Testis (tissue), 2 donors: ENCODE data around the gene SLC9A1.

Experiments
- POLR2A ChIP-seq: fragments of 450-650 bp; IDR thresholded peaks from one replicate; pipeline ENCODE4 v1.6.1; 2017; ENCODE audit warnings: antibody characterized with exemption, mild to moderate bottlenecking, moderate library complexity
- TF ChIP-seq, protein P1 (sequence below), 3 experiments: fragments of 450-650 bp in 2 of 3; fragments of 200-600 bp in 1 of 3; sonication (generic) in 1 of 3; IDR thresholded peaks; one replicate each; pipeline ENCODE4 v1.5.1; 2016 to 2019; ENCODE audit warnings: antibody characterized with exemption in 3 of 3, mild to moderate bottlenecking in 2 of 3, moderate library complexity in 1 of 3

DNA sequence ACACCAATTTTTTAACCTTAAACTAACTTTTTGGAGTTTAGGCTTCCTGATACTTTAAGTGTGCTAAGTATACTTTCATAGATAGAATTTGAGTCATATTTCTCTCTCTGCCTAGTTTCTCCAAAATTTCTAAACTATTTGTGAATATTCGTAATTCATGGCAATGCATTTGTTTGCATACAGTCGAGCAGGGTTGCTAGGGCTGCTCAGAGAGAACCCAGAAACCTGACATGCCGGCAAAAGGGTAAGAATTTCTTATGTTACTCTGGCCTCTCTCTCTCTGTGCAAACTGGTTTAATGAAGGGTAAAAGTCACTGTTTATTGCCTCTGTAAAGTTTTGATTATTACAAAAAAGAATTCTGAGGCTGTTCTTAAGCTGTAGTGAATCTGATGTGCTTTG lies 25.1 kb upstream of the SLC9A1 start:
- TF ChIP-seq POLR2A = no peak
- TF ChIP-seq, protein P1, sequence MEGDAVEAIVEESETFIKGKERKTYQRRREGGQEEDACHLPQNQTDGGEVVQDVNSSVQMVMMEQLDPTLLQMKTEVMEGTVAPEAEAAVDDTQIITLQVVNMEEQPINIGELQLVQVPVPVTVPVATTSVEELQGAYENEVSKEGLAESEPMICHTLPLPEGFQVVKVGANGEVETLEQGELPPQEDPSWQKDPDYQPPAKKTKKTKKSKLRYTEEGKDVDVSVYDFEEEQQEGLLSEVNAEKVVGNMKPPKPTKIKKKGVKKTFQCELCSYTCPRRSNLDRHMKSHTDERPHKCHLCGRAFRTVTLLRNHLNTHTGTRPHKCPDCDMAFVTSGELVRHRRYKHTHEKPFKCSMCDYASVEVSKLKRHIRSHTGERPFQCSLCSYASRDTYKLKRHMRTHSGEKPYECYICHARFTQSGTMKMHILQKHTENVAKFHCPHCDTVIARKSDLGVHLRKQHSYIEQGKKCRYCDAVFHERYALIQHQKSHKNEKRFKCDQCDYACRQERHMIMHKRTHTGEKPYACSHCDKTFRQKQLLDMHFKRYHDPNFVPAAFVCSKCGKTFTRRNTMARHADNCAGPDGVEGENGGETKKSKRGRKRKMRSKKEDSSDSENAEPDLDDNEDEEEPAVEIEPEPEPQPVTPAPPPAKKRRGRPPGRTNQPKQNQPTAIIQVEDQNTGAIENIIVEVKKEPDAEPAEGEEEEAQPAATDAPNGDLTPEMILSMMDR (IDR thresholded peaks at IDR 0.05) = no peak
